Limb (tissue), 2 donors: Measurements from ENCODE around the gene EGFL8.
A peak's percentile ranks its signal among the peaks of the same experiment; 100 is the strongest.

ENCODE experiments used
- DNase-seq, 2 donors: peaks; one replicate each; pipeline ENCODE4 v3.0.0-alpha.2; 2016; ENCODE audit errors: extremely low spot score in 2 of 2

The EGFL8 gene

GRCh38 chr6:32146687-32147086 is 17.7 kb upstream of the EGFL8 start:
- DNase-seq = no peak

GRCh38 chr6:32147401-32148132 is 16.8 kb upstream of the EGFL8 start:
- DNase-seq = no peak

- DNase-seq = peak in 1 of 2 donors; percentile 86
These were observed 15.9 kb upstream of the EGFL8 start for GRCh38 chr6:32148289-32149091.

- no peak for DNase-seq
These were observed 15.2 kb upstream of the EGFL8 start for GRCh38 chr6:32149092-32149755.

- DNase-seq = peak in 1 of 2 donors; percentile 42
These were observed 14.2 kb upstream of the EGFL8 start for GRCh38 chr6:32149932-32150870.

- peak in 1 of 2 donors; percentile 42 for DNase-seq
These were observed 13.1 kb upstream of the EGFL8 start for GRCh38 chr6:32151181-32151862.

GRCh38 chr6:32151863-32152768 is 12.3 kb upstream of the EGFL8 start, which contains the start of gene PRRT1:
TSS of gene PRRT1 (minus strand) at chr6:32151939. CDS start at chr6:32151827, 112 bp downstream.
- DNase-seq = peak in 1 of 2 donors; percentile 49

GRCh38 chr6:32152769-32153563 is 11.4 kb upstream of the EGFL8 start:
- DNase-seq = peak in 1 of 2 donors; percentile 48

GRCh38 chr6:32153564-32154513 is 10.6 kb upstream of the EGFL8 start, which contains the start of gene PPT2:
TSS of gene PPT2 (plus strand) at chr6:32154141. CDS start at chr6:32154595, 454 bp downstream.
- peak; percentile 95 for DNase-seq

GRCh38 chr6:32154514-32155161 is 9.8 kb upstream of the EGFL8 start:
- peak; percentile 75 to 79 for DNase-seq

- no peak for DNase-seq
These were observed 7.5 kb upstream of the EGFL8 start for GRCh38 chr6:32156891-32157290.

- DNase-seq = no peak
These were observed 6.3 kb upstream of the EGFL8 start for GRCh38 chr6:32158052-32158451.

GRCh38 chr6:32163559-32164258 is 686 bp upstream of the EGFL8 start:
- DNase-seq = no peak

GRCh38 chr6:32166411-32167061 is 2.1 kb downstream of the EGFL8 start:
- no peak for DNase-seq

GRCh38 chr6:32167154-32167760 is 2.9 kb downstream of the EGFL8 start:
- DNase-seq = no peak
